ENCODE measurements around the gene HOXC6. TPM values are rescaled to one million over a fixed set of nuclear protein-coding genes. Genes with fewer than 3 reads are reported as not detected.

Gene HOXC6
- total RNA-seq, 1 donor from 2014 or later = not detected

GRCh38 chr12:54037360-54038283 lies 9.4 kb downstream of the HOXC6 start:
- intact Hi-C loops (cut with DNase I) = no loop called here
- TF ChIP-seq POLR2AphosphoS5 (IDR thresholded peaks at IDR 0.05; ENCODE audit: insufficient read depth in 1 of 2, low read depth in 1 of 2) (no peak), POLR2A (IDR thresholded peaks at IDR 0.05) (no peak), CTCF (IDR thresholded peaks at IDR 0.05) (no peak)
- Histone ChIP-seq H3K4me3 (no peak overlapping the region), H3K9me3 (no peaks in the 10 kb centered on the region), H3K27me3 (no peaks in the 10 kb centered on the region), H3K27ac (no peak overlapping the region), H3K4me1 (peaks cover 21% of the 10 kb centered on the region), H3K36me3 (no peaks in the 10 kb centered on the region)
- no peak for DNase-seq (ENCODE audit: extremely low spot score in 2 of 2)

- TF ChIP-seq POLR2AphosphoS5 (IDR thresholded peaks at IDR 0.05; ENCODE audit: insufficient read depth in 1 of 2, low read depth in 1 of 2) (no peak), CTCF (IDR thresholded peaks at IDR 0.05) (no peak), POLR2A (IDR thresholded peaks at IDR 0.05) (no peak)
- Histone ChIP-seq H3K36me3 (no peaks in the 10 kb centered on the region), H3K4me3 (no peak overlapping the region), H3K9me3 (no peaks in the 10 kb centered on the region), H3K27ac (no peak overlapping the region), H3K4me1 (peaks cover 14% of the 10 kb centered on the region), H3K27me3 (no peaks in the 10 kb centered on the region)
- intact Hi-C loops (cut with DNase I) = no loop called here
- DNase-seq (ENCODE audit: extremely low spot score in 2 of 2) = no peak
These were observed 10.1 kb downstream of the HOXC6 start for GRCh38 chr12:54038284-54038870.

GRCh38 chr12:54038871-54039414 lies 10.7 kb downstream of the HOXC6 start:
- no peak for DNase-seq (ENCODE audit: extremely low spot score in 2 of 2)
- Histone ChIP-seq H3K27ac (no peak overlapping the region), H3K36me3 (no peaks in the 10 kb centered on the region), H3K4me1 (peaks cover 8% of the 10 kb centered on the region), H3K9me3 (no peaks in the 10 kb centered on the region), H3K4me3 (no peak overlapping the region), H3K27me3 (no peaks in the 10 kb centered on the region)
- intact Hi-C loops (cut with DNase I) = no loop called here
- TF ChIP-seq POLR2A (IDR thresholded peaks at IDR 0.05) = no peak
- TF ChIP-seq CTCF (IDR thresholded peaks at IDR 0.05) = no peak
- TF ChIP-seq POLR2AphosphoS5 (IDR thresholded peaks at IDR 0.05; ENCODE audit: insufficient read depth in 1 of 2, low read depth in 1 of 2) = no peak

GRCh38 chr12:54039417-54040147 lies 11.3 kb downstream of the HOXC6 start:
- no peaks in the 10 kb centered on the region for H3K27me3 ChIP-seq
- TF ChIP-seq POLR2AphosphoS5 (IDR thresholded peaks at IDR 0.05; ENCODE audit: insufficient read depth in 1 of 2, low read depth in 1 of 2) (no peak), POLR2A (IDR thresholded peaks at IDR 0.05) (no peak), CTCF (IDR thresholded peaks at IDR 0.05) (no peak)
- no peaks in the 10 kb centered on the region for H3K36me3 ChIP-seq
- H3K4me3 ChIP-seq = no peak overlapping the region
- DNase-seq (ENCODE audit: extremely low spot score in 2 of 2) = no peak
- no peaks in the 10 kb centered on the region for H3K9me3 ChIP-seq
- peaks cover 2% of the 10 kb centered on the region for H3K4me1 ChIP-seq
- no peak overlapping the region for H3K27ac ChIP-seq
- intact Hi-C loops (cut with DNase I) = no loop called here
